Endodermal cell (in vitro differentiated cells): ENCODE data around the gene ZNF827. TPM values are rescaled to one million over a fixed set of nuclear protein-coding genes. Genes with fewer than 3 reads are reported as not detected.
A peak's percentile ranks its signal among the peaks of the same experiment; 100 is the strongest.

Source experiments
- DNase-seq: peaks from one replicate; pipeline ENCODE4 v3.0.0-alpha.2; 2017
- H3K27ac ChIP-seq: 2 replicates; pipeline ENCODE4 v1.5.1; 2013; ENCODE audit warnings: mild to moderate bottlenecking, low read depth, low read length, moderate library complexity
- H3K27me3 ChIP-seq: 2 replicates; pipeline ENCODE4 v1.6.1; 2013; ENCODE audit warnings: mild to moderate bottlenecking, low read length, moderate library complexity; ENCODE audit not compliant: insufficient read depth, control insufficient read depth, poor library complexity, severe bottlenecking
- H3K36me3 ChIP-seq: 2 replicates; pipeline ENCODE4 v1.7.0; 2013; ENCODE audit warnings: mild to moderate bottlenecking, low read length, moderate library complexity; ENCODE audit not compliant: control insufficient read depth, insufficient read depth
- H3K4me1 ChIP-seq: one replicate; pipeline ENCODE4 v1.7.0; 2013; ENCODE audit warnings: low read length; ENCODE audit not compliant: control insufficient read depth, insufficient read depth
- H3K4me3 ChIP-seq: 2 replicates; pipeline ENCODE4 v1.5.1; 2013; ENCODE audit warnings: mild to moderate bottlenecking, low read length, moderate library complexity
- H3K9ac ChIP-seq: 2 replicates; pipeline ENCODE4 v1.6.1; 2013; ENCODE audit warnings: mild to moderate bottlenecking, low read length, moderate library complexity; ENCODE audit not compliant: poor library complexity, severe bottlenecking; ENCODE audit errors: extremely low read depth
- H3K9me3 ChIP-seq: 2 replicates; pipeline ENCODE4 v1.6.1; 2013; ENCODE audit warnings: mild to moderate bottlenecking, low read length, moderate library complexity; ENCODE audit not compliant: control insufficient read depth
- H3K27ac Mint-ChIP-seq: 2 replicates; pipeline ENCODE4 v1.8.0; 2020; ENCODE audit warnings: mixed read lengths
- H3K27me3 Mint-ChIP-seq: 2 replicates; pipeline ENCODE4 v1.8.0; 2021; ENCODE audit warnings: mild to moderate bottlenecking, mixed read lengths; ENCODE audit not compliant: insufficient read depth
- H3K36me3 Mint-ChIP-seq: 2 replicates; pipeline ENCODE4 v1.8.0; 2020; ENCODE audit warnings: low read depth, mixed read lengths
- H3K4me1 Mint-ChIP-seq: 2 replicates; pipeline ENCODE4 v1.8.0; 2020; ENCODE audit warnings: mixed read lengths
- H3K4me3 Mint-ChIP-seq: 2 replicates; pipeline ENCODE4 v1.8.0; 2020; ENCODE audit warnings: mild to moderate bottlenecking, moderate library complexity, mixed read lengths
- H3K9me3 Mint-ChIP-seq: 2 replicates; pipeline ENCODE4 v1.8.0; 2020; ENCODE audit warnings: mild to moderate bottlenecking, mixed read lengths
- CTCF ChIP-seq: fragments of 200-600 bp; sonication (generic); conservative IDR thresholded peaks from 2 replicates; pipeline ENCODE4 v1.5.0; 2021; ENCODE audit warnings: antibody characterized with exemption, mild to moderate bottlenecking
- WGBS, 2 experiments: methylation state at CpG; one replicate each; pipeline versions ENCODE4 v1.1.5 to v1.1.7; 2013; ENCODE audit warnings: missing lambda C conversion rate in 2 of 2, mixed read lengths in 1 of 2; ENCODE audit not compliant: insufficient coverage in 1 of 2, insufficient read length in 1 of 2; 5-methylcytosine and 5-hydroxymethylcytosine counted together
- total RNA-seq, 2 donors: library from RNA; stranded (reverse); fragmentation: NEBNext Ultra II Directional in 1 of 2; extraction: Animal tissue kit (Norgen Biotek cat#: 25700) in 1 of 2; gene quantifications; 2 replicates in 1 of 2; 3 replicates in 1 of 2; pipeline ENCODE4 v1.2.1, GENCODE V29; 2021

The ZNF827 gene
- total RNA-seq, 2 donors from 2014 or later = 33.0 to 34.9 TPM

- H3K27ac Mint-ChIP-seq = peak overlapping the region; percentile 70
- 0% methylated on average over 17 to 90 of the region's 95 CpGs for WGBS, 2 experiments
Observed at GRCh38 chr4:145936997-145937901, 1.4 kb downstream of the ZNF827 start.

GRCh38 chr4:145936142-145936996, 2.3 kb downstream of the ZNF827 start:
- Histone ChIP-seq H3K36me3 (peaks cover 10% of the 10 kb centered on the region), H3K4me3 (peak overlapping the region; percentile 86), H3K27me3 (no peaks in the 10 kb centered on the region), H3K9ac (peak overlapping the region; percentile 84), H3K9me3 (no peaks in the 10 kb centered on the region), H3K4me1 (no peaks in the 10 kb centered on the region), H3K27ac (peak overlapping the region; percentile 91)
- H3K4me3 Mint-ChIP-seq = peak overlapping the region; percentile 91
- peaks cover 32% of the 10 kb centered on the region for H3K4me1 Mint-ChIP-seq
- peak; percentile 88 for DNase-seq
- H3K9me3 Mint-ChIP-seq = no peaks in the 10 kb centered on the region
- peak overlapping the region; percentile 95 for H3K27ac Mint-ChIP-seq
- 0% methylated on average over 62 of the region's 70 CpGs; no CpG with 5 or more reads in 1 of the 2 experiments for WGBS, 2 experiments
- H3K27me3 Mint-ChIP-seq = peaks cover 5% of the 10 kb centered on the region
- TF ChIP-seq CTCF = no peak
- peaks cover 4% of the 10 kb centered on the region for H3K36me3 Mint-ChIP-seq

More at GRCh38 chr4:145936997-145937901, 1.4 kb downstream of the ZNF827 start:
- peak; percentile 86 for DNase-seq
- Histone ChIP-seq H3K4me3 (peak overlapping the region; percentile 95), H3K9ac (peak overlapping the region; percentile 87), H3K27ac (peak overlapping the region; percentile 91), H3K36me3 (peaks cover 10% of the 10 kb centered on the region), H3K27me3 (no peaks in the 10 kb centered on the region), H3K4me1 (no peaks in the 10 kb centered on the region), H3K9me3 (no peaks in the 10 kb centered on the region)
- H3K36me3 Mint-ChIP-seq = peaks cover 4% of the 10 kb centered on the region
- H3K9me3 Mint-ChIP-seq = no peaks in the 10 kb centered on the region
- H3K4me3 Mint-ChIP-seq = peak overlapping the region; percentile 91
- peaks cover 5% of the 10 kb centered on the region for H3K27me3 Mint-ChIP-seq
- H3K4me1 Mint-ChIP-seq = peaks cover 28% of the 10 kb centered on the region
- no peak for TF ChIP-seq CTCF
